GM18873 (cell line): ENCODE measurements around the gene ADK.

ENCODE experiments used
- ATAC-seq: cut with Tn5 transposase; IDR thresholded peaks from one replicate; pipeline ENCODE4 v1.9.1; 2021; ENCODE audit warnings: mild to moderate bottlenecking, moderate library complexity, moderate number of reproducible peaks; ENCODE audit not compliant: unreplicated experiment, low FRiP score

ADK gene

GRCh38 chr10:74752371-74753040, 601.5 kb downstream of the ADK start:
- no peak for ATAC-seq

- no peak for ATAC-seq
These were observed 602.6 kb downstream of the ADK start for GRCh38 chr10:74753442-74754211.

- ATAC-seq: no peak
These were observed 603.4 kb downstream of the ADK start for GRCh38 chr10:74754381-74754821.

- no peak for ATAC-seq
These were observed 604.3 kb downstream of the ADK start for GRCh38 chr10:74755273-74755672.
